ENCODE data around the gene PRKAG1. TPM values are rescaled to one million over a fixed set of nuclear protein-coding genes. Genes with fewer than 3 reads are reported as not detected.

PRKAG1 gene
- total and polyA plus RNA-seq, 12 donors = 60.1 to 141 (median 82.3) TPM

DNA sequence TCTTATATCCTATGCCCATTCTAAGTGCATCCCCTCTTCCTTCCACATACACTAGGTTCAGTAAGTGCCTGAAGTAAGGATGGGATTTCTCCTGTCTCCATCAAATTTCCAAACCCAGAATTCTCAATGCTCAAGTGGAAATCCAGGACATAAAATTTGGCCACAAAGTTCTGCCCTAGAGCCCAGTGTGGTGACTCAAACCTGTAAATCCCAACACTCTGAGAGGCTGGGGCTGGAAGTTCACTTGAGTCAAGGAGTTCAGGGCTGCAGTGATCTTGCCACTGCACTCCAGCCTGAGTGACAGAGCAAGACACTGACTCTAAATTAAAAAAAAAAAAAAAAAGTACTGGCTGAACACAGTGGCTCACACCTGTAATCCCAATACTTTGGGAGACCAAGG, 56.8 kb downstream of the PRKAG1 start:
- TF ChIP-seq, protein P1, sequence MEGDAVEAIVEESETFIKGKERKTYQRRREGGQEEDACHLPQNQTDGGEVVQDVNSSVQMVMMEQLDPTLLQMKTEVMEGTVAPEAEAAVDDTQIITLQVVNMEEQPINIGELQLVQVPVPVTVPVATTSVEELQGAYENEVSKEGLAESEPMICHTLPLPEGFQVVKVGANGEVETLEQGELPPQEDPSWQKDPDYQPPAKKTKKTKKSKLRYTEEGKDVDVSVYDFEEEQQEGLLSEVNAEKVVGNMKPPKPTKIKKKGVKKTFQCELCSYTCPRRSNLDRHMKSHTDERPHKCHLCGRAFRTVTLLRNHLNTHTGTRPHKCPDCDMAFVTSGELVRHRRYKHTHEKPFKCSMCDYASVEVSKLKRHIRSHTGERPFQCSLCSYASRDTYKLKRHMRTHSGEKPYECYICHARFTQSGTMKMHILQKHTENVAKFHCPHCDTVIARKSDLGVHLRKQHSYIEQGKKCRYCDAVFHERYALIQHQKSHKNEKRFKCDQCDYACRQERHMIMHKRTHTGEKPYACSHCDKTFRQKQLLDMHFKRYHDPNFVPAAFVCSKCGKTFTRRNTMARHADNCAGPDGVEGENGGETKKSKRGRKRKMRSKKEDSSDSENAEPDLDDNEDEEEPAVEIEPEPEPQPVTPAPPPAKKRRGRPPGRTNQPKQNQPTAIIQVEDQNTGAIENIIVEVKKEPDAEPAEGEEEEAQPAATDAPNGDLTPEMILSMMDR (IDR thresholded peaks at IDR 0.05) = no peak
- no peak for TF ChIP-seq POLR2A (IDR thresholded peaks at IDR 0.05)
- peak in 1 of 7 donors; percentile 33 for DNase-seq
- no peak overlapping the region for H3K4me3 ChIP-seq
- no peaks in the 10 kb centered on the region for H3K27me3 ChIP-seq
- no peaks in the 10 kb centered on the region for H3K9me3 ChIP-seq (replicated peaks in 1 of 3)
- peaks cover 0 to 5% of the 10 kb centered on the region in 2 donors for H3K4me1 ChIP-seq (replicated peaks in 1 of 2)
- H3K36me3 ChIP-seq (replicated peaks in 1 of 2) = no peaks in the 10 kb centered on the region
- H3K27ac ChIP-seq = no peak overlapping the region
- intact Hi-C loops (cut with DNase I) = no loop called here

DNA sequence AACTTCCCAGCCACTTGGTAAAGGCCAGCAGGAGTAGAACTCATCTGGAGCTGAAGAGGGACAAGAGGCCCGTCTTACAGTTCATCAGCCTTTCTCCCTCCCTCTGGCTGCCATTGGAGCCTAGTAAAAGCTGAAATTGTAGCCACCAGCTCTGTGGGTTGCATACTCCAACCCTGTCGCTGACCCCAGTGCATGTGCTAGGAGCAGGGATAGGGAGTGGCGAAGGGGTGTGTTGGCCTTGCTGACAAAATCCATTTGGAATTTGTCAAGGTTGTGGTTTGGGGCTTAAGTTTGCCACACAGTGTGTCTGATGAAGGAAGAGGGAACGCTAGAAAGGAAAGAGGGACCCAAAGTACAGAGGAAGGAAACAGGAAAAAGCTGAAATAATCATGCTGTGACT, 57.2 kb downstream of the PRKAG1 start:
- no peak for DNase-seq

DNA sequence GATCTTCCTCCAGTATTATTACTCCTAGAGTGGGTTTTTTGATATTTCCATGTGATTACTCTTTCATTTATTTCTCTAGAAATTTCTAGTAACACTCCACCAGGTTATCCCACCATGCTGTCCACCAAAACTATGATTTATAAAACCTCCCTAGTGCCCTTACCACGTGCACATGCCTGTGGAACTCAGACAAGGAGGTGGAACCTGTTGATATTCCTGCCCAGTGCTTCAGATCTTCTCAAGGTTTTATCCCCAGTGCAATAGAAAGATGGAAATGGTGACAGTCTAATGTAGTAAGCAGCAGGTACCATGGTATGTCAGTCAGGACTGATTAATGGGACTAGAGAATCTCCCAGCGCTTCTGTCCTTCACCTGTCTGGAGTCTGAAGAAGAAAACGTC, 57.7 kb downstream of the PRKAG1 start:
- Histone ChIP-seq H3K4me1 (replicated peaks in 1 of 2) (peaks cover 4 to 8% of the 10 kb centered on the region in 2 donors), H3K4me3 (no peak overlapping the region), H3K9me3 (replicated peaks in 1 of 3) (no peaks in the 10 kb centered on the region), H3K27ac (no peak overlapping the region), H3K36me3 (replicated peaks in 1 of 2) (no peaks in the 10 kb centered on the region), H3K27me3 (no peaks in the 10 kb centered on the region)
- DNase-seq = no peak
- intact Hi-C loops (cut with DNase I) = no loop called here
- TF ChIP-seq, protein P1 (IDR thresholded peaks at IDR 0.05) = no peak
- TF ChIP-seq POLR2A (IDR thresholded peaks at IDR 0.05) = no peak
- WGBS, 4 donors = 39 to 58% (median 47%) methylated on average over 3 of the region's 3 CpGs

More for the DNA sequence above, 57.2 kb downstream of the PRKAG1 start:
- no peak overlapping the region for H3K27ac ChIP-seq
- peaks cover 0 to 5% of the 10 kb centered on the region in 2 donors for H3K4me1 ChIP-seq (replicated peaks in 1 of 2)
- no peaks in the 10 kb centered on the region for H3K36me3 ChIP-seq (replicated peaks in 1 of 2)
- H3K27me3 ChIP-seq = no peaks in the 10 kb centered on the region
- H3K9me3 ChIP-seq (replicated peaks in 1 of 3) = no peaks in the 10 kb centered on the region
- TF ChIP-seq, protein P1 (IDR thresholded peaks at IDR 0.05) = no peak
- TF ChIP-seq POLR2A (IDR thresholded peaks at IDR 0.05) = no peak
- intact Hi-C loops (cut with DNase I) = no loop called here
- 43 to 53% (median 48%) methylated on average over 3 to 4 of the region's 4 CpGs for WGBS, 4 donors
- no peak overlapping the region for H3K4me3 ChIP-seq

- H3K27me3 ChIP-seq = no peaks in the 10 kb centered on the region
- H3K36me3 ChIP-seq (replicated peaks in 1 of 2) = peaks cover 0 to 2% of the 10 kb centered on the region in 2 donors
- H3K4me3 ChIP-seq = peak overlapping the region in 1 of 4 donors; percentile 78
- no peak for DNase-seq
- WGBS, 4 donors = 19 to 27% (median 24%) methylated on average over 3 of the region's 3 CpGs
- TF ChIP-seq POLR2A (IDR thresholded peaks at IDR 0.05) = no peak
- TF ChIP-seq, protein P1 (IDR thresholded peaks at IDR 0.05) = no peak
- H3K9me3 ChIP-seq (replicated peaks in 1 of 3) = no peaks in the 10 kb centered on the region
- intact Hi-C loops (cut with DNase I) = no loop called here
- H3K27ac ChIP-seq = no peak overlapping the region
- H3K4me1 ChIP-seq (replicated peaks in 1 of 2) = peaks cover 14 to 29% of the 10 kb centered on the region in 2 donors
These were observed 60.6 kb downstream of the PRKAG1 start for GRCh38 chr12:48958049-48958388.

Measured in adrenal gland (tissue), 12 donors.